SK-N-SH treated with all-trans-retinoic acid at 6 μM for 48 hours (cell line): Measurements from ENCODE around the gene ASTN2.
A peak's percentile ranks its signal among the peaks of the same experiment; 100 is the strongest.

ENCODE experiments used
- ATAC-seq: fragments of 200-7000 bp; cut with Tn5 transposase; 3 replicates; pipeline ENCODE4 v1.9.1; 2020; ENCODE audit warnings: mild to moderate bottlenecking, moderate library complexity
- ARNTL ChIP-seq: fragments of 450-650 bp; formaldehyde crosslinking; IDR thresholded peaks from 2 replicates; pipeline ENCODE4 v1.5.0; 2020; ENCODE audit warnings: low read depth, mild to moderate bottlenecking, moderate library complexity, borderline replicate concordance
- BACH2 ChIP-seq: fragments of 250-450 bp; sonication (Bioruptor Pico); IDR thresholded peaks from 2 replicates; pipeline ENCODE4 v1.9.0; 2021; ENCODE audit warnings: mild to moderate bottlenecking, borderline replicate concordance
- CREB5 ChIP-seq: fragments of 250-450 bp; sonication (Bioruptor Pico); IDR thresholded peaks from 2 replicates; pipeline ENCODE4 v1.5.1; 2020; ENCODE audit warnings: low read depth, mild to moderate bottlenecking, moderate library complexity
- CSDC2 ChIP-seq: fragments of 250-450 bp; sonication (Bioruptor Pico); IDR thresholded peaks from 2 replicates; pipeline ENCODE4 v1.5.0; 2020; ENCODE audit warnings: mild to moderate bottlenecking, moderate library complexity
- CSRNP3 ChIP-seq: fragments of 250-450 bp; sonication (Bioruptor Pico); IDR thresholded peaks from 2 replicates; pipeline ENCODE4 v1.5.1; 2021; ENCODE audit warnings: mild to moderate bottlenecking, moderate library complexity
- ESRRG ChIP-seq: fragments of 250-450 bp; sonication (Bioruptor Pico); IDR thresholded peaks from 2 replicates; pipeline ENCODE4 v1.6.1; 2021; ENCODE audit warnings: mild to moderate bottlenecking
- ISL1 ChIP-seq: fragments of 250-450 bp; sonication (Bioruptor Pico); IDR thresholded peaks from 2 replicates; pipeline ENCODE4 v2.1.2; 2022; ENCODE audit warnings: mild to moderate bottlenecking, moderate library complexity
- OSR1 ChIP-seq: fragments of 250-450 bp; sonication (Bioruptor Pico); IDR thresholded peaks from 2 replicates; pipeline ENCODE4 v1.8.0; 2022; ENCODE audit warnings: moderate library complexity, mild to moderate bottlenecking, inconsistent platforms
- PATZ1 ChIP-seq: fragments of 250-450 bp; sonication (Bioruptor Pico); IDR thresholded peaks from 2 replicates; pipeline ENCODE4 v1.8.0; 2020; ENCODE audit warnings: mild to moderate bottlenecking, moderate library complexity, borderline replicate concordance
- POU6F1 ChIP-seq: fragments of 250-450 bp; sonication (Bioruptor Pico); IDR thresholded peaks from 2 replicates; pipeline ENCODE4 v1.8.0; 2021; ENCODE audit warnings: low read depth, mild to moderate bottlenecking, moderate library complexity, borderline replicate concordance
- PPARA ChIP-seq: fragments of 250-450 bp; sonication (Bioruptor Pico); IDR thresholded peaks from 2 replicates; pipeline ENCODE4 v1.5.0; 2020; ENCODE audit warnings: mild to moderate bottlenecking, borderline replicate concordance
- RARB ChIP-seq: fragments of 250-450 bp; sonication (Bioruptor Pico); IDR thresholded peaks from 2 replicates; pipeline ENCODE4 v1.8.0; 2021; ENCODE audit warnings: mild to moderate bottlenecking, moderate library complexity
- SNAI2 ChIP-seq: fragments of 250-450 bp; sonication (Bioruptor Pico); IDR thresholded peaks from 2 replicates; pipeline ENCODE4 v1.5.0; 2020; ENCODE audit warnings: mild to moderate bottlenecking, moderate library complexity
- TCF4 ChIP-seq: fragments of 250-450 bp; sonication (Bioruptor Pico); IDR thresholded peaks from 2 replicates; pipeline ENCODE4 v1.8.0; 2021; ENCODE audit warnings: mild to moderate bottlenecking, moderate library complexity, borderline replicate concordance
- TOX ChIP-seq: fragments of 250-450 bp; sonication (Bioruptor Pico); IDR thresholded peaks from 2 replicates; pipeline ENCODE4 v1.8.0; 2021; ENCODE audit warnings: mild to moderate bottlenecking, moderate library complexity, borderline replicate concordance
- TSHZ2 ChIP-seq: fragments of 250-450 bp; sonication (Bioruptor Pico); IDR thresholded peaks from 2 replicates; pipeline ENCODE4 v1.5.0; 2020; ENCODE audit warnings: mild to moderate bottlenecking, moderate library complexity
- ZC3H10 ChIP-seq: fragments of 250-450 bp; sonication (Bioruptor Pico); IDR thresholded peaks from 2 replicates; pipeline ENCODE4 v1.5.1; 2021; ENCODE audit warnings: mild to moderate bottlenecking, moderate library complexity
- ZFP3 ChIP-seq: fragments of 250-450 bp; sonication (Bioruptor Pico); IDR thresholded peaks from 2 replicates; pipeline ENCODE4 v1.5.0; 2020; ENCODE audit warnings: mild to moderate bottlenecking, moderate library complexity
- ZFP30 ChIP-seq: fragments of 450-650 bp; formaldehyde crosslinking; IDR thresholded peaks from 2 replicates; pipeline ENCODE4 v1.5.0; 2022; ENCODE audit warnings: mild to moderate bottlenecking, moderate library complexity
- ZNF565 ChIP-seq: fragments of 450-650 bp; formaldehyde crosslinking; conservative IDR thresholded peaks from 2 replicates; pipeline ENCODE4 v1.5.0; 2020; ENCODE audit warnings: low read depth, mild to moderate bottlenecking, moderate library complexity
- ZNF8 ChIP-seq: fragments of 450-650 bp; formaldehyde crosslinking; IDR thresholded peaks from 2 replicates; pipeline ENCODE4 v1.5.0; 2020; ENCODE audit warnings: mild to moderate bottlenecking, moderate library complexity

The ASTN2 gene

GRCh38 chr9:116632990-116633838 is 781.6 kb downstream of the ASTN2 start (continued):
- peak; percentile 90 for TF ChIP-seq TOX (CRISPR knock-in tag)

GRCh38 chr9:116629634-116630033 is 785.2 kb downstream of the ASTN2 start:
- no peak for ATAC-seq
- no peak for TF ChIP-seq ZNF565 (CRISPR knock-in tag)

GRCh38 chr9:116628716-116629115 is 786.1 kb downstream of the ASTN2 start:
- TF ChIP-seq ISL1 (CRISPR knock-in tag) = 0 out of 2 replicates have a peak, but pooled peaks have one; percentile 16
- no peak for TF ChIP-seq PPARA (CRISPR knock-in tag)
- ATAC-seq = no peak; the same call in 2 of the 3 replicates

GRCh38 chr9:116627433-116627832 is 787.4 kb downstream of the ASTN2 start:
- no peak for TF ChIP-seq ZNF8
- TF ChIP-seq RARB (CRISPR knock-in tag) = no peak
- TF ChIP-seq TCF4 (CRISPR knock-in tag) = no peak
- no peak for TF ChIP-seq PPARA (CRISPR knock-in tag)
- no peak for TF ChIP-seq ESRRG
- no peak for TF ChIP-seq ISL1 (CRISPR knock-in tag)
- no peak for TF ChIP-seq CSRNP3 (CRISPR knock-in tag)
- no peak for TF ChIP-seq OSR1 (CRISPR knock-in tag)
- TF ChIP-seq SNAI2 (CRISPR knock-in tag) = no peak
- TF ChIP-seq ZFP30 (CRISPR knock-in tag) = no peak
- TF ChIP-seq CREB5 (CRISPR knock-in tag) = no peak
- TF ChIP-seq ARNTL (CRISPR knock-in tag) = no peak
- TF ChIP-seq POU6F1 (CRISPR knock-in tag) = no peak
- TF ChIP-seq ZFP3 (CRISPR knock-in tag) = no peak
- TF ChIP-seq BACH2 (CRISPR knock-in tag) = no peak
- TF ChIP-seq CSDC2 (CRISPR knock-in tag) = no peak
- TF ChIP-seq TOX (CRISPR knock-in tag) = no peak
- no peak for TF ChIP-seq ZC3H10 (CRISPR knock-in tag)
- no peak for ATAC-seq

GRCh38 chr9:116626762-116627161 is 788.1 kb downstream of the ASTN2 start:
- TF ChIP-seq ISL1 (CRISPR knock-in tag) (peak; percentile 74), PATZ1 (CRISPR knock-in tag) (no peak), CSRNP3 (CRISPR knock-in tag) (no peak), TCF4 (CRISPR knock-in tag) (peak; percentile 87), TSHZ2 (CRISPR knock-in tag) (peak; percentile 88)
- TF ChIP-seq, all 23 proteins: peak for 3
- peak; percentile 57; the same call in 2 of the 3 replicates for ATAC-seq
